HepG2 (cell line): Measurements from ENCODE around the gene ZNF653. TPM values are rescaled to one million over a fixed set of nuclear protein-coding genes. Genes with fewer than 3 reads are reported as not detected.

Experiments
- ATAC-seq: fragments of 200-7000 bp; cut with Tn5 transposase; 3 replicates; pipeline ENCODE4 v1.9.1; 2020; ENCODE audit warnings: mild to moderate bottlenecking, moderate library complexity
- BruUV-seq: library from RNA; stranded (reverse); fragments of 400-500 nt; replicated peaks from 2 replicates; lab custom pipeline; 2021; lab: Mats Ljungman, UMichigan
- CTCF ChIA-PET: fragments of 300-600 bp; formaldehyde crosslinking; extraction: SDS; loops from one replicate; lab custom pipeline; 2021; ENCODE audit warnings: low total read pairs, inconsistent platforms, low intra/inter-chr PET ratio; lab: Yijun Ruan, JAX
- POLR2A ChIA-PET: fragments of 350-600 bp; sonication (Branson Sonifier 250); formaldehyde crosslinking; loops from one replicate; lab custom pipeline; 2020; ENCODE audit warnings: antibody characterized with exemption, inconsistent platforms; lab: Yijun Ruan, JAX
- DNase-seq: peaks from one replicate; pipeline ENCODE4 v3.0.0-alpha.2; 2015; ENCODE audit warnings: low spot score
- FAIRE-seq: peaks from 3 replicates; lab custom pipeline; 2011; peaks lifted over from hg19 to GRCh38; lab: Jason Lieb, UNC
- H2AFZ ChIP-seq: one replicate; pipeline ENCODE4 v1.6.1; 2011; ENCODE audit warnings: low read length, inconsistent platforms
- H3K27ac ChIP-seq: fragments of 300-600 bp; 3 replicates; pipeline ENCODE4 v1.8.0; 2011; ENCODE audit warnings: mixed run types, mild to moderate bottlenecking, mixed read lengths, low read length, inconsistent platforms; ENCODE audit not compliant: insufficient read depth; ENCODE audit errors: extremely low read length
- H3K27me3 ChIP-seq, 2 experiments: fragments of 200-600 bp in 1 of 2; 2 replicates in 1 of 2; 3 replicates in 1 of 2; pipeline versions ENCODE4 v1.6.0 to v1.8.0; 2011; ENCODE audit warnings: low read length in 2 of 2, mild to moderate bottlenecking in 2 of 2, moderate library complexity in 2 of 2, inconsistent platforms in 1 of 2; ENCODE audit not compliant: insufficient read depth in 2 of 2, control insufficient read depth in 1 of 2
- H3K36me3 ChIP-seq, 2 experiments: fragments of 200-600 bp in 1 of 2; replicated peaks in 1 of 2; 2 replicates in 1 of 2; 3 replicates in 1 of 2; pipeline versions ENCODE4 v1.5.1 to v1.8.0; 2011; ENCODE audit warnings: low read length in 2 of 2, inconsistent platforms in 1 of 2; ENCODE audit not compliant: insufficient read depth in 2 of 2, control insufficient read depth in 1 of 2
- H3K4me1 ChIP-seq: 2 replicates; pipeline ENCODE4 v1.5.1; 2012; ENCODE audit warnings: low read length, inconsistent platforms; ENCODE audit not compliant: insufficient read depth
- H3K4me2 ChIP-seq: 2 replicates; pipeline ENCODE4 v1.6.0; 2011; ENCODE audit warnings: low read depth, low read length, inconsistent platforms
- H3K4me3 ChIP-seq, 3 experiments: fragments of 200-600 bp in 1 of 3; sonication (generic), shearing (Covaris generic) in 1 of 3; replicated peaks in 1 of 3; 2 replicates each; pipeline ENCODE4 v1.5.1; 2011 to 2016; ENCODE audit warnings: low read length in 3 of 3, inconsistent platforms in 2 of 3, low read depth in 2 of 3, mild to moderate bottlenecking in 2 of 3, control low read depth in 1 of 3, mixed read lengths in 1 of 3; ENCODE audit not compliant: insufficient read depth in 1 of 3
- H3K79me2 ChIP-seq: one replicate; pipeline ENCODE4 v1.6.1; 2011; ENCODE audit warnings: low read length, inconsistent platforms; ENCODE audit not compliant: insufficient read depth
- H3K9ac ChIP-seq: 2 replicates; pipeline ENCODE4 v1.6.0; 2011; ENCODE audit warnings: mild to moderate bottlenecking, low read depth, low read length, inconsistent platforms; ENCODE audit not compliant: insufficient read depth
- H3K9me3 ChIP-seq: 2 replicates; pipeline ENCODE4 v1.5.1; 2012; ENCODE audit warnings: mild to moderate bottlenecking, low read length
- H4K20me1 ChIP-seq: 2 replicates; pipeline ENCODE4 v1.6.0; 2011; ENCODE audit warnings: inconsistent platforms, mild to moderate bottlenecking, low read length, moderate library complexity; ENCODE audit not compliant: insufficient read depth
- AGO2 ChIP-seq: fragments of 200-400 bp; formaldehyde crosslinking; optimal IDR thresholded peaks from 2 replicates; pipeline ENCODE3; 2017; ENCODE audit warnings: mild to moderate bottlenecking, low read depth, low read length, moderate library complexity
- GRHL1 ChIP-seq: sonication (generic); formaldehyde crosslinking; conservative IDR thresholded peaks from 2 replicates; pipeline ENCODE4 v1.8.0; 2022; ENCODE audit warnings: missing genetic modification reagents
- KLF12 ChIP-seq: sonication (generic); formaldehyde crosslinking; IDR thresholded peaks from 2 replicates; pipeline ENCODE4 v1.4.0; 2020; ENCODE audit warnings: missing genetic modification reagents, borderline replicate concordance
- TMF1 ChIP-seq: sonication (generic); formaldehyde crosslinking; IDR thresholded peaks from 2 replicates; pipeline ENCODE4 v1.8.1; 2022; ENCODE audit warnings: low read depth, missing genetic modification reagents
- YEATS4 ChIP-seq: sonication (generic); formaldehyde crosslinking; IDR thresholded peaks from 2 replicates; pipeline ENCODE4 v1.4.0; 2020; ENCODE audit warnings: missing genetic modification reagents, borderline replicate concordance
- WGBS: methylation state at CpG from one replicate; pipeline ENCODE4 v1.1.6; 2017; ENCODE audit warnings: low lambda C conversion rate; 5-methylcytosine and 5-hydroxymethylcytosine counted together
- in situ Hi-C: cut with HindIII; loops from 2 replicates; pipeline ENCODE4 v1.10.0; 2017; ENCODE audit warnings: low pct_unique_long_range_greater_than_20kb; ENCODE audit not compliant: extremely low pct_ligation_motif_present
- intact Hi-C: fragments of 100-400 bp; cut with micrococcal nuclease; formaldehyde crosslinking; loops from one replicate; pipeline ENCODE4 v1.10.0; 2022; ENCODE audit not compliant: unreplicated experiment
- polyA plus RNA-seq, 8 experiments: library from polyadenylated mRNA; depleted of rRNA in 3 of 8; stranded (reverse) in 7 of 8; unstranded in 1 of 8; fragments of >200 nt; fragmentation: Illumina TruSeq in 4 of 8; extraction: Trizol in 4 of 8; gene quantifications; 2 replicates each; pipeline versions ENCODE4 v1.2.1 to v1.2.3, GENCODE V29; 2011 to 2016; ENCODE audit warnings: low read depth in 4 of 8, missing spikeins in 1 of 8, mixed read lengths in 1 of 8; ENCODE audit not compliant: insufficient read depth in 1 of 8
- total RNA-seq, 5 experiments: library from RNA; depleted of rRNA; stranded (reverse); fragments of >200 nt; fragmentation: Illumina TruSeq; extraction: Trizol; gene quantifications; 2 replicates each; pipeline ENCODE4 v1.2.3, GENCODE V29; 2016; ENCODE audit warnings: low read depth in 1 of 5

The ZNF653 gene
- total and polyA plus RNA-seq, 2 of the 13 experiments (the other 11 are each of a cell fraction or from before 2014, with no cell fraction given), result 4.7 to 7.1 TPM

DNA sequence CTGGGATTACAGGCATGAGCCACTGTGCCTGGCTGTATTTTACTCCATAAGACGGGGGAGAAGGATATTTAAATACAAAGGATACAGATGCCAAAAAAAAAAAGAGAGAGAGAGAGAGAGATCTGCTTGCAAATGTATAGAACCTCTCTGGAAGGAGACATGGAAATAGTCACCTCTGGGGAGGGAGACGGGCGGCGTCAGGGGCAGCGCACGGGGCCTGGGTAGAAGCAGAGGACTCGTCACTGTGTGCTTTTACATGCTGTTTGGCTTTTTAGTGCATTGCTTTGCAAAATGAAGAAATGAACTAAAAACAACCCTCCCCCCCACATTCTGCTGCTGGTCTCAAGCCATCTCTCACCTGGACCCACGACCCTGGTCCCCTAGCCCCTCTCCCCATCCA lies 4.8 kb upstream of the ZNF653 start (continued):
- no peak for TF ChIP-seq YEATS4 (CRISPR knock-in tag)
- no peak for TF ChIP-seq TMF1 (CRISPR knock-in tag)
- TF ChIP-seq GRHL1 (CRISPR knock-in tag), result no peak

DNA sequence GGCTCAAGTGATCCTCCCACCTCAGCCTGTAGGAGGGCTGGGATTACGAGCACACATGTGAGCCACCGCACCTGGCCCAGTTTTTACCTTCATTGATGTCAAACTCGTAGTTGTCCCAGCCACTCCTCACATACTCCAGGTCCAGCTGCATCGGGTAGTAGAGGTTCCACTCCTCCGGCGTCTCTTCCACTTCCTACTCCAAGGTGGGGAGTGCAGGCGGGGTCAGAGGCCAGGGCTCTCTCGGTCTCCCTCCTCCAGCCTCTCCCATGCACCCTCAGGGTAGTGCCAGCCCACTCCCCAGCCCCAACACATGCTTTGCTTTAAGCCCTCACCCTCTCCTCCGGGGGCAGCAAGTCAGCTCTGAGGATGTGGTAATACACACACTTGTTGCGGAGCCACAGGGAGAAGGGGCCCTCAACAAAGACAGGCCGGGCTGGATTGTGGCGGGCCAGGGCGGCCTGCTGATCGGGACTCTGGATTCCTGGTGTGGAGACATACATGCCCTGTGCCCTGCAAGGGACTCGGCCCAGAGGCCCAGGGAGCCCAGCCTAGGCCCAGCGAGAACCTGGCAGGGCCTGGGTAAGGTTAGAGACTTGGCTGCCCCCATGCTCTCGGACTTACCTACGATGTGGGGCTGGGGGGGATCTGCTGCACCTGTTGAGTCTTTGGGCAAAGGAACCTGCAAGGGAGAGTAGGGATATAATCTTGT lies 1.9 kb upstream of the ZNF653 start:
- WGBS, result 92% methylated on average over 12 of the region's 18 CpGs
- no peak overlapping the region for H2AFZ ChIP-seq
- H3K79me2 ChIP-seq, result peaks cover 6% of the 10 kb centered on the region
- no peak overlapping the region for H3K27ac ChIP-seq
- intact Hi-C loops, result no loop called here
- H3K9me3 ChIP-seq, result no peaks in the 10 kb centered on the region
- no peak overlapping the region for H3K4me3 ChIP-seq
- no TSS peak for BruUV-seq
- TF ChIP-seq AGO2, result peak; percentile 63
- TF ChIP-seq KLF12 (CRISPR knock-in tag), result no peak
- TF ChIP-seq, all 625 proteins: peak for 1
- ChIA-PET POLR2A (no interaction called here), CTCF (no interaction called here)
- FAIRE-seq, result no peak
- ATAC-seq, result no peak
- no peak overlapping the region for H3K4me2 ChIP-seq
- H3K27me3 ChIP-seq, result no peaks in the 10 kb centered on the region
- in situ Hi-C loops, result no loop called here
- no peak overlapping the region for H3K9ac ChIP-seq
- no peak for DNase-seq
- H3K4me1 ChIP-seq, result peaks cover 18% of the 10 kb centered on the region
- H3K36me3 ChIP-seq, result peaks cover 4 to 9% of the 10 kb centered on the region in 2 experiments; a peak in 2 of 5 replicates
- no peaks in the 10 kb centered on the region; the same call in 1 of the 2 replicates for H4K20me1 ChIP-seq
